SK-N-SH treated with all-trans-retinoic acid at 6 μM for 48 hours (cell line): ENCODE data around the gene ARRB1.

Experiments used
- ATAC-seq: fragments of 200-7000 bp; cut with Tn5 transposase; 3 replicates; pipeline ENCODE4 v1.9.1; 2020; ENCODE audit warnings: mild to moderate bottlenecking, moderate library complexity
- ARNTL ChIP-seq: fragments of 450-650 bp; formaldehyde crosslinking; IDR thresholded peaks from 2 replicates; pipeline ENCODE4 v1.5.0; 2020; ENCODE audit warnings: low read depth, mild to moderate bottlenecking, moderate library complexity, borderline replicate concordance
- BACH2 ChIP-seq: fragments of 250-450 bp; sonication (Bioruptor Pico); IDR thresholded peaks from 2 replicates; pipeline ENCODE4 v1.9.0; 2021; ENCODE audit warnings: mild to moderate bottlenecking, borderline replicate concordance
- CREB5 ChIP-seq: fragments of 250-450 bp; sonication (Bioruptor Pico); IDR thresholded peaks from 2 replicates; pipeline ENCODE4 v1.5.1; 2020; ENCODE audit warnings: low read depth, mild to moderate bottlenecking, moderate library complexity
- CSDC2 ChIP-seq: fragments of 250-450 bp; sonication (Bioruptor Pico); IDR thresholded peaks from 2 replicates; pipeline ENCODE4 v1.5.0; 2020; ENCODE audit warnings: mild to moderate bottlenecking, moderate library complexity
- CSRNP3 ChIP-seq: fragments of 250-450 bp; sonication (Bioruptor Pico); IDR thresholded peaks from 2 replicates; pipeline ENCODE4 v1.5.1; 2021; ENCODE audit warnings: mild to moderate bottlenecking, moderate library complexity
- ESRRG ChIP-seq: fragments of 250-450 bp; sonication (Bioruptor Pico); IDR thresholded peaks from 2 replicates; pipeline ENCODE4 v1.6.1; 2021; ENCODE audit warnings: mild to moderate bottlenecking
- GLIS3 ChIP-seq: fragments of 250-450 bp; sonication (Bioruptor Pico); IDR thresholded peaks from 2 replicates; pipeline ENCODE4 v1.5.0; 2020; ENCODE audit warnings: mild to moderate bottlenecking, moderate library complexity
- ISL1 ChIP-seq: fragments of 250-450 bp; sonication (Bioruptor Pico); IDR thresholded peaks from 2 replicates; pipeline ENCODE4 v2.1.2; 2022; ENCODE audit warnings: mild to moderate bottlenecking, moderate library complexity
- OSR1 ChIP-seq: fragments of 250-450 bp; sonication (Bioruptor Pico); IDR thresholded peaks from 2 replicates; pipeline ENCODE4 v1.8.0; 2022; ENCODE audit warnings: moderate library complexity, mild to moderate bottlenecking, inconsistent platforms
- PATZ1 ChIP-seq: fragments of 250-450 bp; sonication (Bioruptor Pico); IDR thresholded peaks from 2 replicates; pipeline ENCODE4 v1.8.0; 2020; ENCODE audit warnings: mild to moderate bottlenecking, moderate library complexity, borderline replicate concordance
- POU6F1 ChIP-seq: fragments of 250-450 bp; sonication (Bioruptor Pico); IDR thresholded peaks from 2 replicates; pipeline ENCODE4 v1.8.0; 2021; ENCODE audit warnings: low read depth, mild to moderate bottlenecking, moderate library complexity, borderline replicate concordance
- RARB ChIP-seq: fragments of 250-450 bp; sonication (Bioruptor Pico); IDR thresholded peaks from 2 replicates; pipeline ENCODE4 v1.8.0; 2021; ENCODE audit warnings: mild to moderate bottlenecking, moderate library complexity
- SNAI2 ChIP-seq: fragments of 250-450 bp; sonication (Bioruptor Pico); IDR thresholded peaks from 2 replicates; pipeline ENCODE4 v1.5.0; 2020; ENCODE audit warnings: mild to moderate bottlenecking, moderate library complexity
- TCF4 ChIP-seq: fragments of 250-450 bp; sonication (Bioruptor Pico); IDR thresholded peaks from 2 replicates; pipeline ENCODE4 v1.8.0; 2021; ENCODE audit warnings: mild to moderate bottlenecking, moderate library complexity, borderline replicate concordance
- TOX ChIP-seq: fragments of 250-450 bp; sonication (Bioruptor Pico); IDR thresholded peaks from 2 replicates; pipeline ENCODE4 v1.8.0; 2021; ENCODE audit warnings: mild to moderate bottlenecking, moderate library complexity, borderline replicate concordance
- TSHZ2 ChIP-seq: fragments of 250-450 bp; sonication (Bioruptor Pico); IDR thresholded peaks from 2 replicates; pipeline ENCODE4 v1.5.0; 2020; ENCODE audit warnings: mild to moderate bottlenecking, moderate library complexity
- ZC3H10 ChIP-seq: fragments of 250-450 bp; sonication (Bioruptor Pico); IDR thresholded peaks from 2 replicates; pipeline ENCODE4 v1.5.1; 2021; ENCODE audit warnings: mild to moderate bottlenecking, moderate library complexity
- ZFP3 ChIP-seq: fragments of 250-450 bp; sonication (Bioruptor Pico); IDR thresholded peaks from 2 replicates; pipeline ENCODE4 v1.5.0; 2020; ENCODE audit warnings: mild to moderate bottlenecking, moderate library complexity
- ZFP30 ChIP-seq: fragments of 450-650 bp; formaldehyde crosslinking; IDR thresholded peaks from 2 replicates; pipeline ENCODE4 v1.5.0; 2022; ENCODE audit warnings: mild to moderate bottlenecking, moderate library complexity
- ZNF565 ChIP-seq: fragments of 450-650 bp; formaldehyde crosslinking; conservative IDR thresholded peaks from 2 replicates; pipeline ENCODE4 v1.5.0; 2020; ENCODE audit warnings: low read depth, mild to moderate bottlenecking, moderate library complexity
- ZNF70 ChIP-seq: fragments of 450-650 bp; formaldehyde crosslinking; IDR thresholded peaks from 2 replicates; pipeline ENCODE4 v1.5.0; 2020; ENCODE audit warnings: mild to moderate bottlenecking, moderate library complexity
- ZNF8 ChIP-seq: fragments of 450-650 bp; formaldehyde crosslinking; IDR thresholded peaks from 2 replicates; pipeline ENCODE4 v1.5.0; 2020; ENCODE audit warnings: mild to moderate bottlenecking, moderate library complexity

Gene ARRB1

GRCh38 chr11:75280770-75281468, 70.5 kb downstream of the ARRB1 start:
- no peak for ATAC-seq
- TF ChIP-seq ESRRG (no peak), RARB (CRISPR knock-in tag) (no peak), ISL1 (CRISPR knock-in tag) (no peak), ZC3H10 (no peak), TCF4 (CRISPR knock-in tag) (no peak), ZNF70 (CRISPR knock-in tag) (no peak), ARNTL (CRISPR knock-in tag) (no peak), BACH2 (CRISPR knock-in tag) (no peak), CSRNP3 (CRISPR knock-in tag) (no peak), GLIS3 (CRISPR knock-in tag) (no peak), TSHZ2 (no peak), POU6F1 (CRISPR knock-in tag) (no peak), ZFP30 (CRISPR knock-in tag) (no peak), OSR1 (CRISPR knock-in tag) (no peak), ZNF8 (no peak), CSDC2 (CRISPR knock-in tag) (no peak), ZFP3 (no peak), PATZ1 (CRISPR knock-in tag) (no peak), CREB5 (no peak)

- TF ChIP-seq TSHZ2 (no peak), TOX (CRISPR knock-in tag) (no peak), PATZ1 (CRISPR knock-in tag) (no peak), ISL1 (CRISPR knock-in tag) (no peak), ZNF565 (CRISPR knock-in tag) (no peak), TCF4 (CRISPR knock-in tag) (no peak), ZC3H10 (no peak), SNAI2 (CRISPR knock-in tag) (no peak), BACH2 (CRISPR knock-in tag) (no peak), ZNF70 (CRISPR knock-in tag) (no peak), OSR1 (CRISPR knock-in tag) (no peak), RARB (CRISPR knock-in tag) (no peak)
- peak; percentile 95 for ATAC-seq
These were observed 71.2 kb downstream of the ARRB1 start for GRCh38 chr11:75280227-75280701.
